ENCODE results near the gene SLC37A1. TPM values are rescaled to one million over a fixed set of nuclear protein-coding genes. Genes with fewer than 3 reads are reported as not detected.

SLC37A1 gene
- total and polyA plus RNA-seq, 2 of the 13 experiments (the other 11 are each of a cell fraction or from before 2014, with no cell fraction given), result 0.22 to 0.40 TPM

DNA sequence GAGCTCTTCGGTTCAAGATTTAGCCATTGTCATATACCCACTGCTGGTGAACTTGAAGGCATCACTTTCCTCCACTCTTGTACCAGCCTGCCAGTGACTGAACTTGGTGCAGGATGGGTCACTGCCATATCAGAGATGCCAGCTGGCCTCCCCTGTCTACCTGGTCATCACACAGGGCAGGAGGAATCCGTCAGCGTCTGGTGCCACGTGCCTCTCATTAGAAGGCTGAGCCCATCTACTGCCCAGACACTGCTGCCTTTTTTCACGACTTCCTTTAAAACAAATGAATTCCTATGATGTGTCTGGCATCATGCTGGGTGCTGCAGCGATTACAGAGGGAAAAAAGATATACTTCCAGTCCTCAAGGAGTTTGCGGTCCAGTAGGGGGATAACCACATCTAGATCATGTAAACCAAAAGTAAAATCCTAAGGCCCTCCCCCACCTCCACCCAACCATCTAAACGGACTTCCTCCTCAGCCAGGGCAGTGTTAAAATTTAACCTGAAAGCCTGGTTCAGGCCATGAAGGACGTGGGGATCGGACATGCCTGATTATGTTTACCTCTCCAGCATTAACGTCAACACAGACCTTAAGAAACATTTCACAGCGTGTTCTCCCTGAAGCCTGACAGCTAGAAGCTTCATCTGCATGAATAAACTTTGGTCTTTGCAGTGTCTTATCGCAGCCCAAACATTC lies 110.6 kb downstream of the SLC37A1 start (continued):
- no peak for TF ChIP-seq MAZ (IDR thresholded peaks at IDR 0.05; ENCODE audit: borderline replicate concordance, low read depth, low read length)
- TF ChIP-seq MAZ (CRISPR knock-in tag; IDR thresholded peaks at IDR 0.05; ENCODE audit: low read depth), result peak; percentile 15; the same call in 1 of the 2 replicates
- TF ChIP-seq ZNF326 (CRISPR knock-in tag; IDR thresholded peaks at IDR 0.05; ENCODE audit: borderline replicate concordance), result no peak
- TF ChIP-seq, protein P1, sequence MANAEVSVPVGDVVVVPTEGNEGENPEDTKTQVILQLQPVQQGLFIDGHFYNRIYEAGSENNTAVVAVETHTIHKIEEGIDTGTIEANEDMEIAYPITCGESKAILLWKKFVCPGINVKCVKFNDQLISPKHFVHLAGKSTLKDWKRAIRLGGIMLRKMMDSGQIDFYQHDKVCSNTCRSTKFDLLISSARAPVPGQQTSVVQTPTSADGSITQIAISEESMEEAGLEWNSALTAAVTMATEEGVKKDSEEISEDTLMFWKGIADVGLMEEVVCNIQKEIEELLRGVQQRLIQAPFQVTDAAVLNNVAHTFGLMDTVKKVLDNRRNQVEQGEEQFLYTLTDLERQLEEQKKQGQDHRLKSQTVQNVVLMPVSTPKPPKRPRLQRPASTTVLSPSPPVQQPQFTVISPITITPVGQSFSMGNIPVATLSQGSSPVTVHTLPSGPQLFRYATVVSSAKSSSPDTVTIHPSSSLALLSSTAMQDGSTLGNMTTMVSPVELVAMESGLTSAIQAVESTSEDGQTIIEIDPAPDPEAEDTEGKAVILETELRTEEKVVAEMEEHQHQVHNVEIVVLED (CRISPR knock-in tag; IDR thresholded peaks at IDR 0.05; ENCODE audit: borderline replicate concordance), result peak; percentile 17; the same call in 1 of the 2 replicates
- TF ChIP-seq ZNF598 (CRISPR knock-in tag; IDR thresholded peaks at IDR 0.05; ENCODE audit: borderline replicate concordance), result peak; percentile 73; the same call in 1 of the 2 replicates
- peak; percentile 20; the same call in 1 of the 2 replicates for TF ChIP-seq ZNF264 (CRISPR knock-in tag; IDR thresholded peaks at IDR 0.05)
- TF ChIP-seq, protein P2, sequence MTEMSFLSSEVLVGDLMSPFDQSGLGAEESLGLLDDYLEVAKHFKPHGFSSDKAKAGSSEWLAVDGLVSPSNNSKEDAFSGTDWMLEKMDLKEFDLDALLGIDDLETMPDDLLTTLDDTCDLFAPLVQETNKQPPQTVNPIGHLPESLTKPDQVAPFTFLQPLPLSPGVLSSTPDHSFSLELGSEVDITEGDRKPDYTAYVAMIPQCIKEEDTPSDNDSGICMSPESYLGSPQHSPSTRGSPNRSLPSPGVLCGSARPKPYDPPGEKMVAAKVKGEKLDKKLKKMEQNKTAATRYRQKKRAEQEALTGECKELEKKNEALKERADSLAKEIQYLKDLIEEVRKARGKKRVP (CRISPR knock-in tag; IDR thresholded peaks at IDR 0.05), result no peak
- no peak for TF ChIP-seq ELF1 (CRISPR knock-in tag; IDR thresholded peaks at IDR 0.05)
- 0 out of 2 replicates have a peak, but pooled peaks have one; percentile 40 for TF ChIP-seq RFXAP (CRISPR knock-in tag; IDR thresholded peaks at IDR 0.05; ENCODE audit: borderline replicate concordance)
- no peak for TF ChIP-seq FIP1L1 (IDR thresholded peaks at IDR 0.05; ENCODE audit: borderline replicate concordance, insufficient read depth, low read depth, low read length)
- TF ChIP-seq KDM5B (CRISPR knock-in tag; IDR thresholded peaks at IDR 0.05; ENCODE audit: borderline replicate concordance), result peak; percentile 45; the same call in 1 of the 2 replicates
- TF ChIP-seq SMAD3 (CRISPR knock-in tag; IDR thresholded peaks at IDR 0.05), result no peak
- TF ChIP-seq PHF21A (CRISPR knock-in tag; IDR thresholded peaks at IDR 0.05), result peak; percentile 61; the same call in 1 of the 2 replicates
- TF ChIP-seq, protein P3, sequence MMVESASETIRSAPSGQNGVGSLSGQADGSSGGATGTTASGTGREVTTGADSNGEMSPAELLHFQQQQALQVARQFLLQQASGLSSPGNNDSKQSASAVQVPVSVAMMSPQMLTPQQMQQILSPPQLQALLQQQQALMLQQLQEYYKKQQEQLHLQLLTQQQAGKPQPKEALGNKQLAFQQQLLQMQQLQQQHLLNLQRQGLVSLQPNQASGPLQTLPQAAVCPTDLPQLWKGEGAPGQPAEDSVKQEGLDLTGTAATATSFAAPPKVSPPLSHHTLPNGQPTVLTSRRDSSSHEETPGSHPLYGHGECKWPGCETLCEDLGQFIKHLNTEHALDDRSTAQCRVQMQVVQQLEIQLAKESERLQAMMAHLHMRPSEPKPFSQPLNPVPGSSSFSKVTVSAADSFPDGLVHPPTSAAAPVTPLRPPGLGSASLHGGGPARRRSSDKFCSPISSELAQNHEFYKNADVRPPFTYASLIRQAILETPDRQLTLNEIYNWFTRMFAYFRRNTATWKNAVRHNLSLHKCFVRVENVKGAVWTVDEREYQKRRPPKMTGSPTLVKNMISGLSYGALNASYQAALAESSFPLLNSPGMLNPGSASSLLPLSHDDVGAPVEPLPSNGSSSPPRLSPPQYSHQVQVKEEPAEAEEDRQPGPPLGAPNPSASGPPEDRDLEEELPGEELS (CRISPR knock-in tag; IDR thresholded peaks at IDR 0.05), result peak; percentile 94
- TF ChIP-seq, protein P4, sequence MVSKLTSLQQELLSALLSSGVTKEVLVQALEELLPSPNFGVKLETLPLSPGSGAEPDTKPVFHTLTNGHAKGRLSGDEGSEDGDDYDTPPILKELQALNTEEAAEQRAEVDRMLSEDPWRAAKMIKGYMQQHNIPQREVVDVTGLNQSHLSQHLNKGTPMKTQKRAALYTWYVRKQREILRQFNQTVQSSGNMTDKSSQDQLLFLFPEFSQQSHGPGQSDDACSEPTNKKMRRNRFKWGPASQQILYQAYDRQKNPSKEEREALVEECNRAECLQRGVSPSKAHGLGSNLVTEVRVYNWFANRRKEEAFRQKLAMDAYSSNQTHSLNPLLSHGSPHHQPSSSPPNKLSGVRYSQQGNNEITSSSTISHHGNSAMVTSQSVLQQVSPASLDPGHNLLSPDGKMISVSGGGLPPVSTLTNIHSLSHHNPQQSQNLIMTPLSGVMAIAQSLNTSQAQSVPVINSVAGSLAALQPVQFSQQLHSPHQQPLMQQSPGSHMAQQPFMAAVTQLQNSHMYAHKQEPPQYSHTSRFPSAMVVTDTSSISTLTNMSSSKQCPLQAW (CRISPR knock-in tag; IDR thresholded peaks at IDR 0.05), result peak; percentile 86; the same call in 1 of the 2 replicates
- TF ChIP-seq, protein P5, sequence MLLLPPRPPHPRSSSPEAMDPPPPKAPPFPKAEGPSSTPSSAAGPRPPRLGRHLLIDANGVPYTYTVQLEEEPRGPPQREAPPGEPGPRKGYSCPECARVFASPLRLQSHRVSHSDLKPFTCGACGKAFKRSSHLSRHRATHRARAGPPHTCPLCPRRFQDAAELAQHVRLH (CRISPR knock-in tag; IDR thresholded peaks at IDR 0.05; ENCODE audit: borderline replicate concordance, low read depth), result no peak
- TF ChIP-seq KAT2B (IDR thresholded peaks at IDR 0.05; ENCODE audit: borderline replicate concordance, low read depth, low read length), result no peak
- TF ChIP-seq ATF1 (CRISPR knock-in tag; IDR thresholded peaks at IDR 0.05), result peak; percentile 29; the same call in 1 of the 2 replicates
- TF ChIP-seq ZBTB3 (CRISPR knock-in tag; IDR thresholded peaks at IDR 0.05; ENCODE audit: borderline replicate concordance, low read depth), result peak; percentile 59; the same call in 1 of the 2 replicates

All from HepG2 (cell line).